ENCODE data around the gene CLIC6. TPM values are rescaled to one million over a fixed set of nuclear protein-coding genes. Genes with fewer than 3 reads are reported as not detected.
"Not testable (repeated sequence)": the region's sequence is repeated elsewhere in the genome, so short reads cannot be mapped to it uniquely, and the experiment has no call there.

The CLIC6 gene
- total RNA-seq, 1 donor from 2014 or later: 9.9 TPM

GRCh38 chr21:34651642-34652041 is 17.2 kb upstream of the CLIC6 start:
- DNase-seq (ENCODE audit: low spot score): no peak

GRCh38 chr21:34653522-34653921 is 15.3 kb upstream of the CLIC6 start:
- no peak for DNase-seq (ENCODE audit: low spot score)

GRCh38 chr21:34661848-34662247 is 6.9 kb upstream of the CLIC6 start:
- no peak for DNase-seq (ENCODE audit: low spot score)

GRCh38 chr21:34667761-34668160 is 1.0 kb upstream of the CLIC6 start:
- DNase-seq (ENCODE audit: low spot score): no peak

- DNase-seq (ENCODE audit: low spot score): no peak
These were observed 520 bp downstream of the CLIC6 start for GRCh38 chr21:34669149-34669879.

GRCh38 chr21:34669880-34670219 is 1.1 kb downstream of the CLIC6 start:
- DNase-seq (ENCODE audit: low spot score): not testable (repeated sequence)

- DNase-seq (ENCODE audit: low spot score): no peak
These were observed 1.6 kb downstream of the CLIC6 start for GRCh38 chr21:34670220-34670961.

- DNase-seq (ENCODE audit: low spot score): no peak
These were observed 2.2 kb downstream of the CLIC6 start for GRCh38 chr21:34670962-34671348.

- no peak for DNase-seq (ENCODE audit: low spot score)
These were observed 2.7 kb downstream of the CLIC6 start for GRCh38 chr21:34671462-34671861.

- DNase-seq (ENCODE audit: low spot score): no peak
These were observed 3.1 kb downstream of the CLIC6 start for GRCh38 chr21:34671891-34672290.

GRCh38 chr21:34673006-34673405 is 4.2 kb downstream of the CLIC6 start:
- no peak for DNase-seq (ENCODE audit: low spot score)

- DNase-seq (ENCODE audit: low spot score): no peak
These were observed 5.7 kb downstream of the CLIC6 start for GRCh38 chr21:34674468-34674867.

GRCh38 chr21:34675871-34676270 is 7.1 kb downstream of the CLIC6 start:
- no peak for DNase-seq (ENCODE audit: low spot score)

- no peak for DNase-seq (ENCODE audit: low spot score)
These were observed 10.3 kb downstream of the CLIC6 start for GRCh38 chr21:34679051-34679450.

- DNase-seq (ENCODE audit: low spot score): no peak
These were observed 15.5 kb downstream of the CLIC6 start for GRCh38 chr21:34684174-34684876.

- no peak for DNase-seq (ENCODE audit: low spot score)
These were observed 18.3 kb downstream of the CLIC6 start for GRCh38 chr21:34687065-34687464.

- no peak for DNase-seq (ENCODE audit: low spot score)
These were observed 19.0 kb downstream of the CLIC6 start for GRCh38 chr21:34687745-34688144.

GRCh38 chr21:34688145-34688544 is 19.4 kb downstream of the CLIC6 start:
- DNase-seq (ENCODE audit: low spot score): no peak

- no peak for DNase-seq (ENCODE audit: low spot score)
These were observed 19.9 kb downstream of the CLIC6 start for GRCh38 chr21:34688715-34689114.

GRCh38 chr21:34690041-34690792 is 21.4 kb downstream of the CLIC6 start:
- no peak for DNase-seq (ENCODE audit: low spot score)

GRCh38 chr21:34690793-34691175 is 22.0 kb downstream of the CLIC6 start:
- DNase-seq (ENCODE audit: low spot score): no peak
